ENCODE data around the gene RAD51B.

DNA sequence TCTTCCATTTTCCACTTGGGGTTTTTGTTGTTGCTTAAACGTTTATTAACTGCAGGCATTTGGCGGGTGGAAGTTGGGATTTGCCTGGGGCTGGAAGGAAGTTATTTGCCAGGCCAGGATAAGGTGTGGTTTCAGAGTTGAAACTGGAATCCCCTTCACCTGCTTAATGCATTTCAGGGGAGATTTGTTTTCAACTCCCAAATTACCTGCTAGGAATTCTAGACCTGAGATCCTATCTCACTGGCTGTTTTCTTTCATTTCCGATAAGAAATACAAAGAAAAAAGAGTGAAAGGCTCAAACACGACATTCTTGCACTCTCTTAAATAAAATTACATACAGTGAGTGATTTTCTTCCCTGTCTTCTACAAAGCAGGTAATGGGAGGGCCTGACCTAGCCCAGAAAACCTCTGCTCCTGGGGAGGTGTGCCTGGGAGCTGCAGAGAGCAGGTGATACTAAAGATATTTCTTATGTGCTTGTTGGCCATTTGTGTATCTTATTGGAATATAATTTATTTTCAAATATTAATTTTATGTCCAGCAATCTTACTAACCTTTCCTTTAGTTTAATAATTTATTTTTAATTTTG lies 695.1 kb downstream of the RAD51B start:
- no peak for TF ChIP-seq CTCF (conservative IDR thresholded peaks at IDR 0.05; ENCODE audit: low read depth, low read length)
- no peak for TF ChIP-seq EZH2 (IDR thresholded peaks at IDR 0.05; ENCODE audit: borderline replicate concordance, low read depth, low read length, poor library complexity, severe bottlenecking)

Measured in A673 (cell line).